ENCODE results near the gene PDXP. TPM values are rescaled to one million over a fixed set of nuclear protein-coding genes. Genes with fewer than 3 reads are reported as not detected.
A peak's percentile ranks its signal among the peaks of the same experiment; 100 is the strongest.

PDXP gene
- total RNA-seq, 1 donor from 2014 or later = 22.4 TPM

DNA sequence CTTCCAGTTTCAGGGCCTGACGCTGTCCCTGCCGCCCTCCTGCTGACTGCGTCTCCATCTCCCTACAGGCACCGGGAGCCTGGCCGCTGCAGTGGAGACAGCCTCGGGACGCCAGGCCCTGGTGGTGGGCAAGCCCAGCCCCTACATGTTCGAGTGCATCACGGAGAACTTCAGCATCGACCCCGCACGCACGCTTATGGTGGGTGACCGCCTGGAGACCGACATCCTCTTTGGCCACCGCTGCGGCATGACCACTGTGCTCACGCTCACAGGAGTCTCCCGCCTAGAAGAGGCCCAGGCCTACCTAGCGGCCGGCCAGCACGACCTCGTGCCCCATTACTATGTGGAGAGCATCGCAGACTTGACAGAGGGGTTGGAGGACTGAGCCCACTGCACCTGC lies 7.0 kb downstream of the PDXP start:
- H3K4me3 ChIP-seq (ENCODE audit: insufficient read depth, low read depth, low read length) = no peak overlapping the region
- Mint-ChIP-seq H3K9me3 (ENCODE audit: unreplicated experiment) (no peaks in the 10 kb centered on the region), H3K36me3 (ENCODE audit: low read depth, unreplicated experiment) (peaks cover 2% of the 10 kb centered on the region), H3K27me3 (ENCODE audit: low read depth, unreplicated experiment) (no peaks in the 10 kb centered on the region), H3K4me3 (ENCODE audit: unreplicated experiment) (no peak overlapping the region), H3K4me1 (ENCODE audit: low read depth, unreplicated experiment) (peaks cover 9% of the 10 kb centered on the region), H3K27ac (ENCODE audit: unreplicated experiment) (no peak overlapping the region)
- H3K4me2 ChIP-seq (ENCODE audit: low read length) = no peak overlapping the region
- H2AFZ ChIP-seq (ENCODE audit: low read depth, low read length) = no peak overlapping the region
- H4K20me1 ChIP-seq (ENCODE audit: insufficient read depth, low read length) = peaks cover 34% of the 10 kb centered on the region
- H3K27me3 ChIP-seq (ENCODE audit: insufficient read depth, low read length) = no peaks in the 10 kb centered on the region
- no peak for DNase-seq (ENCODE audit: low read depth)
- peaks cover 12% of the 10 kb centered on the region for H3K4me1 ChIP-seq (ENCODE audit: insufficient read depth, low read length)
- no peaks in the 10 kb centered on the region for H3K9me3 ChIP-seq (ENCODE audit: insufficient read depth, low read depth, low read length)
- H3K27ac ChIP-seq (ENCODE audit: low read depth, low read length) = no peak overlapping the region
- H3K36me3 ChIP-seq (ENCODE audit: insufficient read depth, low read length) = no peaks in the 10 kb centered on the region
- no peak overlapping the region for H3K9ac ChIP-seq (ENCODE audit: low read length)
- peaks cover 55% of the 10 kb centered on the region for H3K79me2 ChIP-seq (ENCODE audit: insufficient read depth, low read length)
- no peak for FAIRE-seq
- no peak for TF ChIP-seq EZH2 (IDR thresholded peaks at IDR 0.05; ENCODE audit: insufficient read depth, low read length)
- TF ChIP-seq, protein P1, sequence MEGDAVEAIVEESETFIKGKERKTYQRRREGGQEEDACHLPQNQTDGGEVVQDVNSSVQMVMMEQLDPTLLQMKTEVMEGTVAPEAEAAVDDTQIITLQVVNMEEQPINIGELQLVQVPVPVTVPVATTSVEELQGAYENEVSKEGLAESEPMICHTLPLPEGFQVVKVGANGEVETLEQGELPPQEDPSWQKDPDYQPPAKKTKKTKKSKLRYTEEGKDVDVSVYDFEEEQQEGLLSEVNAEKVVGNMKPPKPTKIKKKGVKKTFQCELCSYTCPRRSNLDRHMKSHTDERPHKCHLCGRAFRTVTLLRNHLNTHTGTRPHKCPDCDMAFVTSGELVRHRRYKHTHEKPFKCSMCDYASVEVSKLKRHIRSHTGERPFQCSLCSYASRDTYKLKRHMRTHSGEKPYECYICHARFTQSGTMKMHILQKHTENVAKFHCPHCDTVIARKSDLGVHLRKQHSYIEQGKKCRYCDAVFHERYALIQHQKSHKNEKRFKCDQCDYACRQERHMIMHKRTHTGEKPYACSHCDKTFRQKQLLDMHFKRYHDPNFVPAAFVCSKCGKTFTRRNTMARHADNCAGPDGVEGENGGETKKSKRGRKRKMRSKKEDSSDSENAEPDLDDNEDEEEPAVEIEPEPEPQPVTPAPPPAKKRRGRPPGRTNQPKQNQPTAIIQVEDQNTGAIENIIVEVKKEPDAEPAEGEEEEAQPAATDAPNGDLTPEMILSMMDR (IDR thresholded peaks at IDR 0.05; ENCODE audit: insufficient read depth, low read depth, low read length) = no peak

DNA sequence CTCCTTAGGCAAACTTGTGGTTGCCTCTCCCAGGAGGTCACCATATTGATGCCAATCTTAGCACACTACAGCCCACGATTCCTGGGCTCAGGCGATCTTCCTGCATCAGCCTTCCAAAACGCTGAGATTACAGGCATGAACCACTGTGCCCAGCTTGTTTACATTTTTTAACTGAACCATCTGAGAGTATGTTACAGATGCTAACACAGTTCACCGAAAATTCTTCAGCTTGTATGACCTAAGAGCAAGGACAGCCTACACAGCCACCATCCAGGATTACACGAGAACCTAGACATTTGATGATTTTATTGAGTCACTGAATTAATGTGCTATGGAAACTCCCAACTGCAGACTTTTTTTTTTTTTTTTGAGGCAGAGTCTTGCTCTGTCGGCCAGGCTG lies 11.1 kb downstream of the PDXP start:
- Histone ChIP-seq H2AFZ (ENCODE audit: low read depth, low read length) (no peak overlapping the region), H3K27ac (ENCODE audit: low read depth, low read length) (no peak overlapping the region), H3K27me3 (ENCODE audit: insufficient read depth, low read length) (no peaks in the 10 kb centered on the region), H4K20me1 (ENCODE audit: insufficient read depth, low read length) (peaks cover 7% of the 10 kb centered on the region), H3K79me2 (ENCODE audit: insufficient read depth, low read length) (peaks cover 20% of the 10 kb centered on the region), H3K9me3 (ENCODE audit: insufficient read depth, low read depth, low read length) (no peaks in the 10 kb centered on the region), H3K4me2 (ENCODE audit: low read length) (no peak overlapping the region), H3K4me1 (ENCODE audit: insufficient read depth, low read length) (peaks cover under 1% of the 10 kb centered on the region), H3K4me3 (ENCODE audit: insufficient read depth, low read depth, low read length) (no peak overlapping the region), H3K9ac (ENCODE audit: low read length) (no peak overlapping the region), H3K36me3 (ENCODE audit: insufficient read depth, low read length) (no peaks in the 10 kb centered on the region)
- peak; percentile 66 for DNase-seq (ENCODE audit: low read depth)
- Mint-ChIP-seq H3K36me3 (ENCODE audit: low read depth, unreplicated experiment) (peaks cover 2% of the 10 kb centered on the region), H3K4me3 (ENCODE audit: unreplicated experiment) (no peak overlapping the region), H3K9me3 (ENCODE audit: unreplicated experiment) (no peaks in the 10 kb centered on the region), H3K27ac (ENCODE audit: unreplicated experiment) (no peak overlapping the region), H3K27me3 (ENCODE audit: low read depth, unreplicated experiment) (no peaks in the 10 kb centered on the region), H3K4me1 (ENCODE audit: low read depth, unreplicated experiment) (peaks cover 5% of the 10 kb centered on the region)
- TF ChIP-seq EZH2 (IDR thresholded peaks at IDR 0.05; ENCODE audit: insufficient read depth, low read length) = no peak
- TF ChIP-seq, protein P1 (IDR thresholded peaks at IDR 0.05; ENCODE audit: insufficient read depth, low read depth, low read length) = no peak
- peak; percentile 5 for FAIRE-seq

GRCh38 chr22:37672206-37672919 lies 13.8 kb downstream of the PDXP start:
- no peak for FAIRE-seq

More at GRCh38 chr22:37672206-37672919, 13.8 kb downstream of the PDXP start:
- H3K9me3 ChIP-seq (ENCODE audit: insufficient read depth, low read depth, low read length) = no peaks in the 10 kb centered on the region
- H2AFZ ChIP-seq (ENCODE audit: low read depth, low read length) = no peak overlapping the region
- DNase-seq (ENCODE audit: low read depth) = no peak
- no peak overlapping the region for H3K4me2 ChIP-seq (ENCODE audit: low read length)
- H3K9ac ChIP-seq (ENCODE audit: low read length) = no peak overlapping the region
- H3K27ac ChIP-seq (ENCODE audit: low read depth, low read length) = no peak overlapping the region
- H3K4me3 ChIP-seq (ENCODE audit: insufficient read depth, low read depth, low read length) = no peak overlapping the region
- Mint-ChIP-seq H3K4me3 (ENCODE audit: unreplicated experiment) (no peak overlapping the region), H3K4me1 (ENCODE audit: low read depth, unreplicated experiment) (peaks cover 7% of the 10 kb centered on the region), H3K27ac (ENCODE audit: unreplicated experiment) (no peak overlapping the region), H3K36me3 (ENCODE audit: low read depth, unreplicated experiment) (no peaks in the 10 kb centered on the region), H3K9me3 (ENCODE audit: unreplicated experiment) (no peaks in the 10 kb centered on the region), H3K27me3 (ENCODE audit: low read depth, unreplicated experiment) (no peaks in the 10 kb centered on the region)
- H3K4me1 ChIP-seq (ENCODE audit: insufficient read depth, low read length) = peaks cover 7% of the 10 kb centered on the region
- H3K27me3 ChIP-seq (ENCODE audit: insufficient read depth, low read length) = no peaks in the 10 kb centered on the region
- no peaks in the 10 kb centered on the region for H3K36me3 ChIP-seq (ENCODE audit: insufficient read depth, low read length)
- H3K79me2 ChIP-seq (ENCODE audit: insufficient read depth, low read length) = peaks cover 18% of the 10 kb centered on the region
- peaks cover 14% of the 10 kb centered on the region for H4K20me1 ChIP-seq (ENCODE audit: insufficient read depth, low read length)
- TF ChIP-seq EZH2 (IDR thresholded peaks at IDR 0.05; ENCODE audit: insufficient read depth, low read length) = no peak
- TF ChIP-seq, protein P1 (IDR thresholded peaks at IDR 0.05; ENCODE audit: insufficient read depth, low read depth, low read length) = no peak
